Stimulated activated CD8-positive, alpha-beta memory T cell treated with anti-CD3 and anti-CD28 coated beads, Interleukin-2, amount 100 ng/mL, for 48 hours (primary cell): Measurements from ENCODE around the gene USF1.
"Not testable (repeated sequence)": the region's sequence is repeated elsewhere in the genome, so short reads cannot be mapped to it uniquely, and the experiment has no call there.

ENCODE experiments used
- DNase-seq, 2 donors: peaks; one replicate each; pipeline ENCODE4 v3.0.0-alpha.2; 2020; ENCODE audit warnings: low read depth in 2 of 2

USF1 gene

GRCh38 chr1:160992036-160992435 is 53.7 kb downstream of the USF1 start:
- DNase-seq: not testable (repeated sequence)
